Stomach smooth muscle (tissue), 2 donors: Measurements from ENCODE around the gene EIF4G3.
A peak's percentile ranks its signal among the peaks of the same experiment; 100 is the strongest.

Experiments
- H3K27ac ChIP-seq: one replicate; pipeline ENCODE4 v1.7.0; 2013; ENCODE audit warnings: mild to moderate bottlenecking, low read length, inconsistent platforms
- H3K27me3 ChIP-seq, 2 donors: one replicate each; pipeline ENCODE4 v1.7.0; 2013; ENCODE audit warnings: low read length in 2 of 2; ENCODE audit not compliant: insufficient read depth in 2 of 2, control insufficient read depth in 1 of 2
- H3K36me3 ChIP-seq, 2 donors: one replicate each; pipeline ENCODE4 v1.7.0; 2013; ENCODE audit warnings: low read length in 2 of 2; ENCODE audit not compliant: control insufficient read depth in 2 of 2, insufficient read depth in 2 of 2
- H3K4me1 ChIP-seq: one replicate; pipeline ENCODE4 v1.7.0; 2013; ENCODE audit warnings: low read length; ENCODE audit not compliant: control insufficient read depth, insufficient read depth
- H3K4me3 ChIP-seq, 2 donors: one replicate each; pipeline ENCODE4 v1.7.0; 2013; ENCODE audit warnings: low read length in 2 of 2
- H3K9ac ChIP-seq, 2 donors: one replicate each; pipeline ENCODE4 v1.7.0; 2013; ENCODE audit warnings: low read length in 2 of 2, mild to moderate bottlenecking in 1 of 2
- H3K9me3 ChIP-seq, 2 donors: one replicate each; pipeline ENCODE4 v1.7.0; 2013; ENCODE audit warnings: low read length in 2 of 2; ENCODE audit not compliant: control insufficient read depth in 2 of 2
- donor health status: healthy.
- donor health status: Pancreatic carcinoma.

Gene EIF4G3

DNA sequence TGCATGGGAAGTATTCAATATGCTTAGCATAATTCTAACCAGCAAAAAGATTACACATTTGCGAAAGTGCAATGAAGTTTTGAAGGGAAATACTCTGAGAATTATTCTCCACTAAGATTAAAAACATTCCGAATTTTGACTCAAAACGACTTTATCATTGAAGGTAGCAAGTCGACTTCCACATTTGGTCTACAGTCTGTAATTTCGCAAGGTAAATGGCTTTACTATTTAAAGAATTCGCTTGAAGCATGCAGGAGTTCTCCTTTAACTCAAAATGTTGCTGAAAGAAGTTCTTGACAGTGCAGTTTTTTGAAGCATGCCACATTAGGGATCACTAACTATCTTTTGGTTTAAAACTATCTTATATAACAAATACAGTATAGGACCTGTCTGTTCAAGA lies 228.6 kb downstream of the EIF4G3 start:
- no peaks in the 10 kb centered on the region for H3K4me1 ChIP-seq

GRCh38 chr1:20947409-20947808 lies 229.3 kb downstream of the EIF4G3 start:
- Histone ChIP-seq H3K9me3 (no peaks in the 10 kb centered on the region), H3K27me3 (no peaks in the 10 kb centered on the region), H3K9ac (no peak overlapping the region), H3K4me3 (no peak overlapping the region), H3K36me3 (no peaks in the 10 kb centered on the region), H3K27ac (no peak overlapping the region), H3K4me1 (no peaks in the 10 kb centered on the region)

More for the DNA sequence above, 228.6 kb downstream of the EIF4G3 start:
- no peaks in the 10 kb centered on the region for H3K36me3 ChIP-seq
- no peaks in the 10 kb centered on the region for H3K9me3 ChIP-seq
- no peak overlapping the region for H3K9ac ChIP-seq
- H3K4me3 ChIP-seq: no peak overlapping the region
- H3K27ac ChIP-seq: no peak overlapping the region
- no peaks in the 10 kb centered on the region for H3K27me3 ChIP-seq

- Histone ChIP-seq H3K36me3 (peaks cover 0 to 4% of the 10 kb centered on the region in 2 donors), H3K4me3 (peak overlapping the region in 1 of 2 donors; percentile 16), H3K27me3 (no peaks in the 10 kb centered on the region), H3K9me3 (no peaks in the 10 kb centered on the region), H3K27ac (no peak overlapping the region), H3K9ac (no peak overlapping the region), H3K4me1 (no peaks in the 10 kb centered on the region)
Observed at GRCh38 chr1:20936621-20937020, 240.1 kb downstream of the EIF4G3 start.

DNA sequence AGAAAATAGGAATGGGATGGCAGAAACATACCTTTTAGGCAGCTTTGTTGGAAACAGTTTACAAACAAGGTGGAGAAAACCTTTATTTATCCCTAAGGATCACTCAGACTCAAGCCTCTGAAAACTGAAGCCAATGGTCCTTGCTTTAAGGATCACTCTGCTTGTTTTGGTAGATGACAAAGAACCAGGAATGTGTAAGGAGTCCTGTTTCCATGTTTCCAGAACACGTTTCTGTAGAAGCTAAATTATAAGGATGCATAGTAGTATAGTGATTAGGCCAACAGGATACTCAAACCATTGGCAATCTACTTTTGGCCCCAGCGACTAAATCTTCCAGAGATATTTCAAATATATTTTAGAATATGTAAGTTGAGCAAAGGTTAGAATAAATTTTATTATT lies 240.5 kb downstream of the EIF4G3 start:
- Histone ChIP-seq H3K36me3 (no peaks in the 10 kb centered on the region), H3K4me3 (no peak overlapping the region)

GRCh38 chr1:20935717-20936116 lies 241.0 kb downstream of the EIF4G3 start:
- H3K9ac ChIP-seq: no peak overlapping the region
- no peaks in the 10 kb centered on the region for H3K27me3 ChIP-seq
- H3K4me3 ChIP-seq: no peak overlapping the region
- H3K4me1 ChIP-seq: no peaks in the 10 kb centered on the region
- no peak overlapping the region for H3K27ac ChIP-seq
- H3K36me3 ChIP-seq: no peaks in the 10 kb centered on the region
- no peaks in the 10 kb centered on the region for H3K9me3 ChIP-seq

More for the DNA sequence above, 240.5 kb downstream of the EIF4G3 start:
- H3K27ac ChIP-seq: no peak overlapping the region
- H3K27me3 ChIP-seq: no peaks in the 10 kb centered on the region
- H3K9ac ChIP-seq: no peak overlapping the region
- H3K9me3 ChIP-seq: no peaks in the 10 kb centered on the region
- H3K4me1 ChIP-seq: no peaks in the 10 kb centered on the region

DNA sequence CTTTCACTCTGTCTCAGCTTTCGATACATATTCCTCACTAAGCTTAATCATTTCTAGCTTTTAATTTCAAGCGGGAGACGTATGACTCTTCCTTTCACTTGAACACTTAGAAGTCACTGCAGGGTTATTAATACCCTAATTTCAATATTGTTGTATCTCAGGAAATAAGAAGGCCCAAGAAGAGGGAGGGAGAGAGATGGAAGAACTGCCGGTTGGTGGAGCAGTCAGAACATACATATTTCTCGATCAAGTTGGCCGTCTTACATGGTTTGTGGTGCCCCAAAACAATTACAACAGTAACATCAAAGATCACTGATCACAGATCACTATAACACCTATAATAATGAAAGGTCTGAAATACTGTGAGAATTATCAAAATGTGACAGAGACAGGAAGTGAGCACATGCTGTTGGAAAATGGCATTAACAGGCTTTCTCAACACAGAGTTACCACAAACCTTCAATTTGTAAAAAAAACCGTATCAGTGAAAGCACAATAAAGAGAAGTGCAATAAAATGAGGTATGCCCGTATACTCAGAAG lies 244.2 kb downstream of the EIF4G3 start:
- H3K4me1 ChIP-seq: no peaks in the 10 kb centered on the region
- no peak overlapping the region for H3K4me3 ChIP-seq
- H3K36me3 ChIP-seq: no peaks in the 10 kb centered on the region
- no peaks in the 10 kb centered on the region for H3K9me3 ChIP-seq
- no peak overlapping the region for H3K9ac ChIP-seq
- H3K27ac ChIP-seq: no peak overlapping the region
- no peaks in the 10 kb centered on the region for H3K27me3 ChIP-seq

GRCh38 chr1:20931930-20932436 lies 244.7 kb downstream of the EIF4G3 start:
- Histone ChIP-seq H3K9me3 (no peaks in the 10 kb centered on the region), H3K27ac (no peak overlapping the region), H3K4me1 (no peaks in the 10 kb centered on the region), H3K27me3 (no peaks in the 10 kb centered on the region), H3K36me3 (no peaks in the 10 kb centered on the region), H3K4me3 (no peak overlapping the region), H3K9ac (no peak overlapping the region)

GRCh38 chr1:20930427-20930826 lies 246.3 kb downstream of the EIF4G3 start:
- H3K36me3 ChIP-seq: no peaks in the 10 kb centered on the region
- H3K4me3 ChIP-seq: no peak overlapping the region
- no peaks in the 10 kb centered on the region for H3K9me3 ChIP-seq
- no peaks in the 10 kb centered on the region for H3K27me3 ChIP-seq
- H3K27ac ChIP-seq: no peak overlapping the region
- no peaks in the 10 kb centered on the region for H3K4me1 ChIP-seq
- H3K9ac ChIP-seq: no peak overlapping the region

DNA sequence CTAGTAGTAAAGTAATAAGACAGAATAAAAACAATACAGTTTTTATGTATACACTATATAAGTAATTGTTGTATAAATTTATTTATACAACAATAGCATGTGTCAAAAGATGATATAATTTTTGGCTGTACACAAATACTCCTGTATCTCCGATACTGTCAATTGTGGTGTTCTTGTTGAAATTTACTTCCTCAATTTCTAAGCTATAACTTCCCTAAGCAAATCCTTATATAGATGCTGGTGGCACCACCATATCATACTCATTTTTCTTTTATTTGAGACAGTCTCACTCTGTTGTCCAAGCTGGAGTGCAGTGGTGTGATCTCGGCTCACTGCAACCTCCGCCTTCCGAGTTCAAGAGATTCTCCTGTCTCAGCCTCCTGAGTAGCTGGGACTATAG lies 248.6 kb downstream of the EIF4G3 start:
- Histone ChIP-seq H3K4me3 (no peak overlapping the region), H3K4me1 (no peaks in the 10 kb centered on the region), H3K36me3 (no peaks in the 10 kb centered on the region), H3K27me3 (no peaks in the 10 kb centered on the region), H3K27ac (no peak overlapping the region), H3K9ac (no peak overlapping the region), H3K9me3 (no peaks in the 10 kb centered on the region)

- Histone ChIP-seq H3K27ac (no peak overlapping the region), H3K27me3 (no peaks in the 10 kb centered on the region), H3K4me3 (no peak overlapping the region), H3K36me3 (no peaks in the 10 kb centered on the region), H3K4me1 (no peaks in the 10 kb centered on the region), H3K9me3 (no peaks in the 10 kb centered on the region), H3K9ac (no peak overlapping the region)
Observed at GRCh38 chr1:20921285-20921684, 255.4 kb downstream of the EIF4G3 start.

GRCh38 chr1:20913242-20913641 lies 263.5 kb downstream of the EIF4G3 start:
- Histone ChIP-seq H3K9ac (no peak overlapping the region), H3K27ac (no peak overlapping the region), H3K27me3 (no peaks in the 10 kb centered on the region), H3K9me3 (no peaks in the 10 kb centered on the region), H3K36me3 (no peaks in the 10 kb centered on the region), H3K4me1 (no peaks in the 10 kb centered on the region), H3K4me3 (no peak overlapping the region)
